Stimulated activated CD4-positive, alpha-beta T cell treated with anti-CD3 and anti-CD28 coated beads, Interleukin-1b, Interleukin-23, amount 100 ng/mL, for 1 hour (primary cell): ENCODE measurements around the gene DRG1.
"Not testable (repeated sequence)": the region's sequence is repeated elsewhere in the genome, so short reads cannot be mapped to it uniquely, and the experiment has no call there.

ENCODE experiments used
- DNase-seq, 2 donors: peaks; one replicate each; pipeline ENCODE4 v3.0.0-alpha.2; 2020; ENCODE audit warnings: low read depth in 2 of 2

Gene DRG1, protein sequence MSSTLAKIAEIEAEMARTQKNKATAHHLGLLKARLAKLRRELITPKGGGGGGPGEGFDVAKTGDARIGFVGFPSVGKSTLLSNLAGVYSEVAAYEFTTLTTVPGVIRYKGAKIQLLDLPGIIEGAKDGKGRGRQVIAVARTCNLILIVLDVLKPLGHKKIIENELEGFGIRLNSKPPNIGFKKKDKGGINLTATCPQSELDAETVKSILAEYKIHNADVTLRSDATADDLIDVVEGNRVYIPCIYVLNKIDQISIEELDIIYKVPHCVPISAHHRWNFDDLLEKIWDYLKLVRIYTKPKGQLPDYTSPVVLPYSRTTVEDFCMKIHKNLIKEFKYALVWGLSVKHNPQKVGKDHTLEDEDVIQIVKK

DNA sequence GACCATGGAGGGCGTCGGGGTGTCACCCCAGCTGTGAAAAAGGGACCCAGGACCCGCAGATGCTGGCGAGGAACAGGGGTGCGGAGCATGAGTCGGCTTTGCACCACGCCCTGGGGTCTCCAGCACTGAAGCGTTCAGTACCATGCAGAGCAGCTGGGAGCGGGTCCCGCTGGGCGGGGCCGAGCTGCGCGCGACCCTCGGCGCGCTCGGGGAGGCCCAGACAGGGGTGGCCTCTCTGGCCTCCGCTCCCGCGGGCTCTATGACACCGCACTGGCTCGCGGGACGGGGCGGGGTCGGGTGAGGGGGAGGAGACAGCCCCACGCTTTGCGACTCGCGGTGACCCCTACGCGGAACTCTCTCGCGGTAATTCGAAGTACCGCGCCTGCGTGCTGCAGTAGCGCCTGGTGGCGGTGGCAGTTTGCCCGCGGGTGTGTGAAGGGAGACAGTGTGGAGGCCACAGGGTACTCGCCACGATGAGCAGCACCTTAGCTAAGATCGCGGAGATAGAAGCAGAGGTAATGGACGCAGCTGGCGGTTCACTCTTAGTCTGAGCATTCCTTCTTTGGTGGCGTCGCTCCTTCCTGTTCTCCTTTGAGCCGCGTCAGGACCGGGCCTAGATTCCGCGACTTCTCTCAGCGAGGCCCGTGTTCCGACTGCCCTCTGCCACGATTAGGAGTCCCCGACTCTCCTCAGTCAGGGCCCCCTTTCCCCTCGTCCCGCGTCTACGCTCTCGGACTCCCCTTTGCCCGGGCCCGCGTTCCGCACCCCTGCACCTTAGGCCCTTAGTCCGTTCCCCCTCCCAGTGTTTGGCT lies at the start of gene DRG1:
DRG1 (plus strand) TSS at position 394 of the 812 bp plus-strand sequence; CDS start at position 474, 80 bp downstream.
- peak; percentile 89 to 96 for DNase-seq

DNA sequence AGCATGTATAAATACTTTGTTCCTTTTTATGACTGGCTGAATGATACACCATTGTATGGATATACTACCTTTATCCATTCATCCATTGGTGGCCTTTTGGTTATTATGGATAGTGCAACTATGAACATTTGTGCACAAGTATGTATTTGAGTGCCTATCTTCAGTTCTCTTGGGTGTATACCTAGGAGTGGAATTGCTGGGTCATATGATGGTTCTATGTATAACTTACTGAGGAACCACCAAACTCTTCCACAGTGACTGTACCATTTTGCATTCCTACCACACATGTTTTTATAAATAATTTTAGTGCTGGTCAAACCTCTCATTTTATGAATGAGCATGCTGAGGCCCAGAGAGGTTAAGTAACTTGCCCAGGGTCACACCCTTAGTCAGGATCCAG lies 49.4 kb upstream of the DRG1 start:
- no peak for DNase-seq

DNA sequence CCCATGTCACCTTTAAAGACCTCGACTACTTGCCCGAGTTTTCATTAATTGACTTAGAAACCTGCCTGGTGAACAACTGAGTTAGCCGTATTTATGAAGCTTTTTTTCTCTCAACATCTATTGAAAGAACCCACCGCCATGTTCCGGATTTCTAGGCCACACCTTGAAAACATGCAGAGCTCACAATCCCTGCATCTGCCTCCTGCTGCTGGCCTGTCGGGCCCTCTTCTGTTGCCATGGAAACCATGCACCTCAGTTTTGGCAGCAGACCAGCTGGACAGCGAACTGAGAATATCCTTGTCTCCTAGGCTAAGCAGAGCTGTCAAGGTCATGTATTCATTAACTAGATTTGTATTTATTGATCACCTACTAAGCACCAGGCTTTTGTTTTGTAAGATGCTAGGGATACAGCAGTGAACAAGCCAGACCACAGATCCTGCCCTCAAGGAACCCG lies 49.0 kb upstream of the DRG1 start:
- DNase-seq, result no peak

DNA sequence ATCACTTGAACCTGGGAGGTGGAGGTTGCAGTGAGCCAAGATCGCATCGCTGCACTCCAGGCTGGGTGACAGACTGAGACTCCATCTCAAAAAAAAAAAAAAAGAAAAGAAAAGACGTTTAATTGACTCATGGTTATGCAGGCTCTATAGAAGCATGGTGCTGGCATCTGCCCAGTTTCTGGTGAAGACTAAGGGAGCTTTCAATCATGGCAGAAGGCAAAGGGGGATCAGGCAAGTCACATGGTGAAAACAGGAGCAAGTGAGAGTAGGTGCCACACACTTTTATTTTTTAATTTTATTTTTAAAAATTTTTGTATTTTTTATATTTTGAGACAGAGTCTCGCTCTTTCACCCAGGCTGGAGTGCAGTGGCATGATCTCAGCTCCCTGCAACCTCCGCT lies 44.9 kb upstream of the DRG1 start:
- no peak for DNase-seq

DNA sequence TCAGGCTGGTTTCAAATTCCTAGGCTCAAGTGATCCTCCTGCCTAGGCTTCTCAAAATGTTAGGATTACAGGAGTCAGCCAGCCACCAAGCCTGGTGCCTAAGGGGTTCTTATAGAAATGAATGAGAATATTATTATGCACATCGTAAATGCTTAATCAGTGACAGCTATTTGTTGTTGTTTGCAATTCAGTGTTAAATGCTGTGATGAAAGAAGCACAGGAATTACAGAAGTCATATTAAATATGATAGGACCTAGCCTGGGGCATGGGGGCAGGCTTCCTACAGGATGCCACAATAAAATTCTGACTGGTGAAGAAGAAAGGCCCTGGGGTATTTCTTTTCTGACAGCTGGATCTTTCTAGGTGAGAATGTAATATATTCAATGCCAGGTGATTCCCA lies 39.4 kb upstream of the DRG1 start:
- no peak for DNase-seq

DNA sequence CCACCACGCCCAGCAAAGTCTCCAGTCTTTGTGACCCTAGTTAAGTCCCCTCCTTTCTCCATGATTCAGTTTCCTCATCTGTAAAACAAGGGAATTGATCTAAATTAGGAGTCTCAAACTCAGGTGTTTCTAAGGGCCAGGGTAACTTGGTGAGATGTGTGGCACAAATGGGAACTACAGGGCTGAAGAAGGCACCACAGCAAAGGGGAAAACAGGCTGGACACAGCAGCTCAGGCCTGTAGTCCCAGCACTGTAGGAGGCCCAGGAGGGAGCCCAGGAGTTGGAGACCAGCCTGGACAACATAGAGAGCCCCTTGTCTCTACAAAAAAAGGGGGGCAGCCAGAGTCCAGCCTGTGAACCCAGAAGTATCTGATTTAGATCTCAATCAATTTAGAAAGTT lies 37.7 kb upstream of the DRG1 start:
- DNase-seq, result no peak

DNA sequence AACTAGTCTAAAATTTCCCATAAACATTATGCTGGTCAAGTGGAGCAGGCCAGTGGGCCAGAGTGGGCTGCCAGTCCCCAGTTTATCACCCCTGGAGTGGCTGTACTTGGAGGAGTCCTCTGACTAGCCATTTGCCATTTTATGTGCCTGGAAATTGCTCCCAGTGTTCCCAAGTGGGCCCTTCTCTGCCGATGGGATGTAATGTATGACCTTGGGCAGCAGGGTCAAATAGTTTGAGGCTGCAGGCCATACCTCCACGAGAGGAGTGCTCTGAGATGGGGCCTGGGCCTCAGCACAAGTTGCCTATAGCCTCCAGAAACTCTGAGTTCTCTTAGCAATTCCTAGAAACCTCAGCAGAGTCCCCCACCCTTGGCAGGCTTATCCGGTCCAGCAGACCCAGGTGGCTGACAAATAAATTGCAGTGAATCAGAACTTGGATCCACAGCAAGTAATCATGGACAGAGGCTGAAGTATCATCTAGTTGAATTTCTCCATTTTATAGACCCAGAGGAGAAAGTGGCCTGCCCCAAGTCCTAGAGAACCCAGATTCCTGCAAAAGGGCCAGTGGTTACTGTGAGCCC lies 35.4 kb upstream of the DRG1 start:
- no peak for DNase-seq

DNA sequence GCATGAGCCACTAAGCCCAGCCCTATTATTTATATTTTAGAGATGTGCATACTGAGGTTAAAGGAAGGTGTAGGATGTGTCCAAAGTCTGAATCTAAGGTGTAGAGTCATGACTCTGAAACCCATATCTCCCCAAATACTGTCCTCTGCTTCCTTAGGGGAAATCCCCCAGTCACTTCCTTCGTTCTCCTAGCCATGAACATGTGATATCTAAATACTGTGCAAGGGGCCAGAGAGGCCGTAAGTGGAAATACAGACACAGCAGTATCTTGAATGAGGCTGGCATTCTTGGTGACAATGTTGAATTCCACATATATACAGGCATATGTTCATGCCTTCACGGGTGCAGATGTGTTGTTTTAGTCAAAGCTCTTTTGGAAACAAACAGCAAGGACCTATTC lies 32.0 kb upstream of the DRG1 start:
- DNase-seq, result no peak

DNA sequence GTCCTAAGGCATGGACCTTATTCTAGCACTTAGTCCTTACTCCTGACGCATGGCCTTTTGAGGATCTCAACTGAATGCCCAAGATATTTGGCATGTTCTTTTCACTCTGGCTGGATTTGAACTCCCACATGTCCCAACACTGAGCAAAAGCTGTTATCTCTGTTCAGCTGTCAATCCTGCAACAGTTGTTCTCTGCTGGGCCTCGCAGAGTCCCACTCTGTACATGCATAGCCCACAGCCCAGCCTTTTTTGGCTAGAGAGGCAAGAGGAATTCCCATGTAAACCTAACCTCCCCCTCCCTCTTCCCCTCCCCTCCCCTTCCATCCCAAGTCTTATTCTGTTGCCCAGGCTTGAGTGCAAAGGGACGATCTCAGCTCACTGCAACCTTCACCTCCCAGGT lies 21.8 kb upstream of the DRG1 start:
- no peak for DNase-seq

DNA sequence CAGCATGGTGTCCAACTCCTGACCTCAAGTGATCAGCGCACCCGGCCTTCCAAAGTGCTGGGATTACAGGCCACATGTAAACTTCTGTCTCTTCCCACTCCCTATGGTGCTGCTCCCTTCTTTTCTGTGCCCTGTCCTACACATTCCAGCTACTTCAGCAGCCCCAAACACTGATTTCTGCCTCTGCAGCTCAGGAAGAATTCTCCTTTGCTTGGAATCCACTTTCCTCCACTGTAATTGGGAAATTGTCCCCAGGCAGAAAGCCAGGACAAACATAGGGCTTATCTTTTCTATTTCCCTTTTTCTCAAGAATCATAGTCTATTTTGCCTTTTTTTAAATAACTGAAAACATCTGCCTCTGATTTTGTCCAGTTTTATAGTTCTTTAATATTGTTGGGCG lies 21.3 kb upstream of the DRG1 start:
- DNase-seq, result no peak

DNA sequence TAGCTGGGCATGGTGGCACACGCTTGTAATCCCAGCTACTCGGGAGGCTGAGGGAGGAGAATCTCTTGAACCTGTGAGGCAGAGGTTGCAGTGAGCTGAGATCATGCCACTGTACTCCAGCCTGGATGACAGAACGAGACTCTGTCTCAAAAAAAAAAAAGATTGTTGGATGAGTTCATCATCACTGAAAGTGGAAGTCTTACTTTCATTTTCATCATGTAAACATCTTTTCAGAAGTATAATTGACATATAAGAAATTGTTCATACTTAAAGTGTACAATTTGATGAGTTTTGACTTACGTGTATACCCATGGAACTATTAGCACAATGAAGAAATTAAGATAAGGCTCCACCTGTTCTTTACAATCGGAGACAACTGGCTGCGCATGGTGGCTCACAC lies 20.8 kb upstream of the DRG1 start:
- not testable (repeated sequence) for DNase-seq

DNA sequence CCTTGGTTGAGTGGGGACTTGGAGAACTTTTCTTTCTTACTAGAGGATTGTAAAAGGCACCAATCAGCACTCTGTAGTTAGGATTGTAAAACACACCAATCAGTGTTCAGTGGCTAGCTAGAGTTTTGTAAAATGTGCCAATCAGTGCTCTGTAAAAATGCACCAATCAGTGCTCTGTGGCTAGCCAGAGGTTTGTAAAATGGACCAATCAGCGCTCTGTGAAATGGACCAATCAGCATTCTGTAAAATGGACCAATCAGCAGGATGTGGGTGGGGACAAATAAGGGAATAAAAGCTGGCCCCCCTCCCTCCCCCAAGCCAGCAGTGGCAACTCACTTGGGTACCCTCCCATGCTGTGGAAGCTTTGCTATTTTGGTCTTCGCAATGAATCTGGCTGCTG lies 5.5 kb upstream of the DRG1 start:
- no peak for DNase-seq

DNA sequence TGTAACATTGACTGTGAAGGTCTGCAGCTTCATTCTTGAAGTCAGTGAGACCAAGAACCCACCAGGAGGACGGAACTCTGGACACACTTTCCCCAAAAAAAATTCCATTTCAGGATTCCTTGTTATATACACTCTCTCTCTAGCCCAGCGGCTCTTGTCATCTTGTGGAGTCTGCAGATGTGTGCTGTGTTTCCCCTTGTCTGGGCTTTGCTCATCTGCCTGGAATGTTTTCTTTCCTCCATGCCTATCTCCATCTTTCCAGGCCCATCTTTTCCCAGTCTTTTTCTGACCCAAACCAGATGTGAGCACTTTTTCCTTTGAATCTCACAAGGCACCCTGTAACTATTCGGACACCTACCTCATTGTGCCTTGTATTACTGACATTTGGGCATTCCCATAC lies 5.1 kb upstream of the DRG1 start:
- DNase-seq, result no peak

DNA sequence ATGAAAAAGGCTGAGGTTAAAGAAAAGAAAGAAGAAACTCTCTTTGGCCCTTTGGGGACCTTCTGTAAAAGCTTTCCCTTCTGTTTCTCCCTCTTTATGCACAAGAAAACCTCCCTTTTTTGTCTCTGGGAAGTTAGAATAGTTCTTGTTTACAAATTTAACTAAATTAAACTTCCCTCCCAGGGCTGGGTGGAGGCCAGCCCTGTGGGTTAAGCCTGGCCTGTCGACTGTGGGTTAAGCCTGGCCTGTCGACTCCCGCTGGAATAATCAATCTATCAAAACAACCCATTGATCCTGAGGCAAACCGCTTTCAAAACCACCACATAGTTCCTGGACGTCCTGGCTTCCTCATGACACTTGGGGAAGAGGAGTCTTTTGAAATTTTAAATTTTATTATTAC lies 1.2 kb upstream of the DRG1 start:
- no peak for DNase-seq

DNA sequence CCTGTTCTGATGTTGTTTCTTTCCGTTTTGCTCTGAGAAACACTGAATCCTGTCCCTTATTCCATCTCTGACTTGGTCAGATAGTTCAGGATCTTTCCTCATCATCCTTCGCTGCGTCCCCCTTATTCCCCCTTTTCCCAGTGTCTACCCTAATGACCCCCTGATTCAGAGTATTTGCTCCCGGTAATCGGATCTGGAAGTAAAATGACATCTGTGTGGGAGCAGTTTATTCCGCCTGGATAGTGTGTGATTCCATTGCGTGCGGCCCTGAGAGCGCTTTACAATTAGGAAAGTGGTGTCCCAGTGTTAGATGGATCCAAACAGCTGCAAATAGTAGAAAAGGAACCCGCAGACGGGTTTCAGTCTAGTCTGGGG lies 606 bp downstream of the DRG1 start:
- no peak for DNase-seq

DNA sequence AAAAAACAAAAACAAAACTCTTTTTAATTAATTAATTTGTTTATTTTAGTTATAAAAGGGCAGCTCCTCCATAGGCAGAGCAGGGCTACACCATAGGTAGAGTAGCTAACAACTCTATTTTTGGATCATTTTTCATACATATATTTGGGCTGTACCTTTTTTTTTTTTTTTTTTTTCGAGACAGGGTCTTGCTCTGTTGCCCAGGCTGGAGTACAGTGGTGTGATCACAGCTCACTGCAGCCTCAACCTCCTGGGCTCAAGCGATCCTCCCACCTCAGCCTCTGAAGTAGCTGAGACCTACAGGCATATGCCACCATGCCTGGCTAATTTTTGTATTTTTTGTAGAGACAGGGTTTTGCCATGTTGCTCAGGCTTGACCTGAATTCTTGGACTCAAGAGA lies 2.9 kb downstream of the DRG1 start:
- DNase-seq, result not testable (repeated sequence)

DNA sequence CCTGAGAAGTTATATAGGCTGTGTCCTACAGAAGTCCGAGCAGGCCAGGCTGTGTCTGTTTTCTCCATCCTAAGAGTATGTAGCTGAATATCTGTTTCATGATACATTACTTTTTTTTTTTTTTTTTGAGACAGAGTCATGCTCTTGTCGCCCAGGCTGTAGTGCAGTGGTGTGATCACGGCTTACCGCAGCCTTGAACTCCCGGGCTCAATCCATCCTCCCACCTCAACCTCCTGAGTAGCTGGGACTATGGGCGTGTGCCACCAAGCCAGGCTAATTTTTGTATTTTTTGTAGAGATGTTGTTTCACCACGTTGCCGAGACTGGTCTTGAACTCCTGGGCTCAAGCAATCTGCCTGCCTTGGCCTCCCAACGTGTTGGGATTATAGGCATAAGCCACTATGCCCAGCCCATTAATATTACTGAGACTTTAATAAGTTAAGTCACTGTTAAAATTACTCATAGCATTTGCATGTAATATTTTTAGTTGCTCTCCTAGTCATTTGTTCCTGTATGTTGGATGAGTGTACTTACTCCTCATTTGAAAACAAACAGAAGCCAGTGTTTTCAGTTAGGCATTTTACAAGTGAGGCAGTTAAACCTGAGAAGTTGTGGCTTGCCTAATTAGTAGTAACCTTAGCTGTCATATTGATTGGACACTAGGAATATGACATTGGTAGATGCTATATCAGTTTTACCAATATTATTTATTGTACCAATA lies 26.1 kb downstream of the DRG1 start:
- no peak for DNase-seq

DNA sequence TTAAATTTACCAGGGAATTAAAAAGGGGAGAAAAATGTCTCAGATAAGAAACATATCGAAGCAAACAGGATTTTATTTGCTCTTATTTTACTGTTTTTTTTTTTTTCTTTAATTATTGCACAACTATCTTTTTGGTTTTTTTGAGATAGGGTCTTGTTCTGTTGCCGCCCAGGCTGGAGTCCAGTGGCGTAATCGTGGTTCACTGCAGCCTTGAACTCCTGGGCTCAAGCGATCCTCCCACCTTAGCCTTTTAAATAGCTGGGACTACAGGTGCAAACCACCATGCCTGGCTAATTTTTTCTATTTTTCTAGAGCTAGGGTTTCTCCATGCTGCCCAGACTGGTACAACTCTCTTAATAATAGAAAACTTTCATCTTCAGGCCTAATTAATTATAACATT lies 32.5 kb downstream of the DRG1 start:
- DNase-seq, result no peak

DNA sequence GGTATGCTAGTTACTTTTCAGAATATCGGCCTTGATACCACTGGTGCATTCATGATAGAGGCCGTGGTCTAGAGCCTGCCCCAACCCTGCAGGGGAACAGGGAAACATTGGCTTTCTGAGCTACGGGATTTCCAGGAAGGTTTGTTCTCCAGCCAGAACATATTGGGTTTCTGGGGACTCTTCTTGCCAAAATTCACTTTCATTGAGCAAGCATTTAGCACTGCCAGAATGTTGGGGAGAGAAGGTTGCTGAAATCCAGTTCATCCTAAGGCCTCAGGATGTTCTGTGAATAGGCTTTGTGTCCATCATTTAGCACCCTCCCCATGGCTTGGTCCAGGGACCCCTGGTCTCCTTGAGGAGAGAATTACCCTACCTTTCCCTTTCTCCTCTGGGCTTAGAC lies 36.7 kb downstream of the DRG1 start:
- no peak for DNase-seq

DNA sequence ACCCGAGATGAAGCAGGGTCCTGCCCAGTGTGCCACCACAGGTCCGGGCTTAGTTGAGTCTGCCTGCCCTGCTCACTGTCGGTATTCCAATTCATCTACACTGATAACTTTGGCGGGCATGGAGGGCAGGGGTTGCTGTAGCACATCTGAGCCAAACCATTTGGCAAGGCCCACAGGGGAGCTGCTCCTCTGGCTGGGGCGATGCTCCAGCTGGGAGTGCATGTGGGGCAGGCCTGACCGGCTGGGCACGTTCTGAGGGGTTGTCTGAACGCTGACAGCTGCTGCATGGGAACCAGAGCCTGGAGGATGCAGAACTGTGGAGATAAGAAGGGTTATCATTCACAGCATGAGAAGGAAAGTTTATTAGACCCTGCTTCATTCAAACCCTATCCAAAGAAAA lies 40.4 kb downstream of the DRG1 start:
- DNase-seq, result no peak

DNA sequence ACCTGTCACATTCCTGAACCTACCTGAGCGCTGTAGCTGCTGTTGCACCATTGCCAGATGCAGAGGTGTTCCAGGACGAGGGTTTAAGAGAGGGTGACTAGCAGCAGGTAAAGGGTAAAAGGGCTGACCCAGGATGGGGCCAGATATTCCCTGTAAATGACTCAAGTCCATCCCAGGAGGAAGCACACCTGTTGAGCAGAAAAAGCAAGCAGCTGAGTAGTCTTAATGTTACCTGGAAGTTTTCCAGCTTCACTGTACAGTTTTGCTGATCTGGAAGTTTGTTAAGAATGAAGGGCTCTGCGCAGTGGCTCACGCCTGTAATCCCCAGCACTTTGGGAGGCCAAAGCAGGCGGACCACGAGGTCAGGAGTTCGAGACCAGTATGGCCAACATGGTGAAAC lies 41.3 kb downstream of the DRG1 start:
- no peak for DNase-seq

DNA sequence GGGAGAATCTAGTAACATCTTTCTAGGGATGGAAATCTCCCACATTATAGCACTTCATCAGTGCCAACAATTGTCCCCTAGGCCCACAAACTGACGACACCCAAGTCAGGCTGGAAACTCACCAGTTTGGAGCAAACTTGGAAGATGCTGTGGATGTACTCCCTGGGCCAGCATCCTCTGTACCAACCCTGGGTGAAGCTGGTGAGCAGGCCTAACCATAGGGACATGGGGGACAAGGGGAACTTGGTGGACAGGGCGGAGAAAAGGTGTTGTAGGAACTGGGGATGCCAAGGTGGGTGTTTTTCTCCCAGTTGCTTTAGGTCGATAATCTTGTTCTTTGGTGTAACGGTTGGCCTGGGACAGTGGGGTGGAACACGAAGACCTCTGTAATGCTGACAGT lies 42.2 kb downstream of the DRG1 start:
- no peak for DNase-seq
